OCI-LY7 (cell line): ENCODE results near the gene B3GNT2. TPM values are rescaled to one million over a fixed set of nuclear protein-coding genes. Genes with fewer than 3 reads are reported as not detected.

Experiments
- BruUV-seq: library from RNA; stranded (reverse); fragments of 400-500 nt; replicated peaks from 2 replicates; lab custom pipeline; 2021; lab: Mats Ljungman, UMichigan
- CTCF ChIA-PET: fragments of 300-600 bp; sonication (Branson Sonifier 250); formaldehyde crosslinking; loops from one replicate; lab custom pipeline; 2022; ENCODE audit warnings: antibody characterized with exemption; ENCODE audit not compliant: unreplicated experiment; lab: Charles Lee
- POLR2A ChIA-PET: fragments of 300-600 bp; sonication (Branson Sonifier 250); formaldehyde crosslinking; loops from one replicate; lab custom pipeline; 2022; ENCODE audit warnings: antibody characterized with exemption; lab: Charles Lee
- DNase-seq: peaks from one replicate; pipeline ENCODE4 v3.0.0-alpha.2; 2015; ENCODE audit warnings: low spot score
- H2AFZ ChIP-seq: fragments of 200-600 bp; sonication (generic), shearing (Covaris generic); 2 replicates; pipeline ENCODE4 v1.6.1; 2014; ENCODE audit warnings: mild to moderate bottlenecking, antibody characterized with exemption, low read length, moderate library complexity
- H3K27ac ChIP-seq: fragments of 200-600 bp; sonication (generic); 2 replicates; pipeline ENCODE4 v1.5.1; 2014; ENCODE audit warnings: mixed run types, low read depth, mild to moderate bottlenecking, moderate library complexity, low read length, inconsistent platforms; ENCODE audit not compliant: poor library complexity, severe bottlenecking
- H3K36me3 ChIP-seq: fragments of 200-600 bp; sonication (generic); 2 replicates; pipeline ENCODE4 v1.6.1; 2014; ENCODE audit warnings: mild to moderate bottlenecking, antibody characterized with exemption, low read length, moderate library complexity, mixed read lengths; ENCODE audit not compliant: insufficient read depth
- H3K4me1 ChIP-seq: fragments of 200-600 bp; sonication (generic); 2 replicates; pipeline ENCODE4 v1.5.1; 2014; ENCODE audit warnings: mild to moderate bottlenecking, low read length; ENCODE audit not compliant: insufficient read depth, poor library complexity, severe bottlenecking
- H3K4me2 ChIP-seq: fragments of 200-600 bp; sonication (generic); 2 replicates; pipeline ENCODE4 v1.6.1; 2014; ENCODE audit warnings: mild to moderate bottlenecking, low read length
- H3K4me3 ChIP-seq: fragments of 200-600 bp; sonication (generic); 2 replicates; pipeline ENCODE4 v1.5.1; 2014; ENCODE audit warnings: mild to moderate bottlenecking, low read depth, low read length; ENCODE audit not compliant: poor library complexity, severe bottlenecking
- H3K79me2 ChIP-seq: fragments of 200-600 bp; sonication (generic); 2 replicates; pipeline ENCODE4 v1.6.1; 2016; ENCODE audit warnings: low read depth, mild to moderate bottlenecking, low read length, moderate library complexity, mixed read lengths; ENCODE audit not compliant: insufficient read depth
- H3K9me2 ChIP-seq: fragments of 200-600 bp; sonication (generic); 2 replicates; pipeline ENCODE4 v1.6.1; 2016; ENCODE audit warnings: mild to moderate bottlenecking, low read length, mixed read lengths; ENCODE audit not compliant: insufficient read depth
- H3K9me3 ChIP-seq: fragments of 200-600 bp; sonication (generic); 2 replicates; pipeline ENCODE4 v1.6.1; 2014; ENCODE audit warnings: mild to moderate bottlenecking, mixed run types, low read length, mixed read lengths
- H4K20me1 ChIP-seq: fragments of 200-600 bp; sonication (generic); 2 replicates; pipeline ENCODE4 v1.6.1; 2014; ENCODE audit warnings: mild to moderate bottlenecking, antibody characterized with exemption, low read length, moderate library complexity, mixed read lengths; ENCODE audit not compliant: insufficient read depth
- EZH2phosphoT487 ChIP-seq: fragments of 200-600 bp; sonication (generic); IDR thresholded peaks from 2 replicates; pipeline ENCODE4 v1.6.1; 2018; ENCODE audit warnings: low read depth, borderline replicate concordance, mild to moderate bottlenecking, mixed run types, antibody characterized with exemption, low read length, moderate library complexity, mixed read lengths
- intact Hi-C: fragments of 100-400 bp; cut with micrococcal nuclease; formaldehyde crosslinking; loops from one replicate; pipeline ENCODE4 v1.10.0; 2022; ENCODE audit not compliant: unreplicated experiment
- total RNA-seq, 2 experiments: library from RNA; depleted of rRNA in 1 of 2; stranded (reverse); fragments of >200 nt in 1 of 2; shearing (Covaris generic) in 1 of 2; gene quantifications; 2 replicates each; pipeline ENCODE4 v1.2.3, GENCODE V29; 2014 to 2022
- TF ChIP-seq, protein P1 (sequence below): fragments of 200-600 bp; sonication (generic); conservative IDR thresholded peaks from 2 replicates; pipeline ENCODE4 v1.5.1; 2014; ENCODE audit warnings: mild to moderate bottlenecking, antibody characterized with exemption, low read length, moderate library complexity, mixed read lengths

B3GNT2 gene
- total RNA-seq, 2 experiments from 2014 or later = 51.1 to 65.8 TPM

DNA sequence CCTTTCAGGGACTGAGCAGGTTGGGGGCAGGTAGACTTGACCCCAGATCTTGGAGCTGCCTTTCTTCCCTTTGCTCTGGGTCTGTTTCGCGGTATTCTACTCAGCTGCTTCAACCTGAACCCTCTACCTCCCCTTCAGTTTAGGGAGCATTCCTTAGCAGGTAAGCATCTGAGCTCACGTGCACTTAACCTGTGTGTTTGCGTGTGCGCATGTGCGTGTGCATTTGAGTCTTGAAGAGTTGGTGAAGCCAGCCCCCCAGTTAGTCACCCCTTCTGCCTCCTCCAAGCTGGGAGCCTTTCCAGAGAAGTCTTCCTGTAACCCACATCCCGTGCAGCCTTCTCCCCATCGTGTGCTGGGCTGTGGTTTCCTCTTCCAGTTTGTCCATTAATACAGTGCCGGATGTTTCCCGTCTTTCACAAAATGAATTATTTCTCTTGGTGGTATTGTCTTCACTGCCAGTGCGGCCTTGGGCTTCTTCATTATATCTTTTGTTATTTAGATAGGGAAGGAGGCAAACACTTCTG, 33.2 kb downstream of the B3GNT2 start:
- Histone ChIP-seq H3K4me2 (no peak overlapping the region), H3K79me2 (peaks cover 26% of the 10 kb centered on the region), H4K20me1 (no peaks in the 10 kb centered on the region; the same call in 1 of the 2 replicates)

DNA sequence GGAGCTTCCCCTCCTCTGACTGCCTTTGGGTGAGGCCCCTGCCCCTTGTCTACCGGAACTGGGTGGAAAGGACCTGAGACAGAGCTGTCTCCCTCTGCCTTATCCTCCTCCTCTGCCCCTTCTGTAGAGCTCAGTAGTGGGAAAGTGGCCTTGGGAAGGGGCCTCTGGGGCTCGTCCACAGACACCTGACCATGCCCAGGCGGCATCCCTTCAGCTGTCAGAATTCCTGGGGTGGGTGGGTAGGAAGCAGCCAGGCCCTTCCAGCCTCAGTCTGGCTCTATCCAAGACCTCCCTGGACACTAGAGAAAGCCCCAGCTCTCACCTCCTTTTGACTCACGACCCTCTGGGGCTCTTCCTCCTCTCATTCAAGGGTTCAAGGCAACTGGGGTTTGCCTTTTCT, 35.6 kb downstream of the B3GNT2 start:
- no peak for DNase-seq
- no peak overlapping the region for H2AFZ ChIP-seq
- no peak overlapping the region for H3K27ac ChIP-seq
- no peak overlapping the region for H3K4me3 ChIP-seq
- ChIA-PET CTCF (no interaction called here), POLR2A (interaction anchor here (0.7 kb wide), 1 partner anchor 20 kb away, joined by 3 read pairs; no protein-coding TSS in a partner anchor)
- intact Hi-C loops = no loop called here
- no peak overlapping the region for H3K4me2 ChIP-seq
- no TSS peak for BruUV-seq
- H3K9me3 ChIP-seq = no peaks in the 10 kb centered on the region
- H3K4me1 ChIP-seq = peaks cover 22% of the 10 kb centered on the region
- TF ChIP-seq, protein P1, sequence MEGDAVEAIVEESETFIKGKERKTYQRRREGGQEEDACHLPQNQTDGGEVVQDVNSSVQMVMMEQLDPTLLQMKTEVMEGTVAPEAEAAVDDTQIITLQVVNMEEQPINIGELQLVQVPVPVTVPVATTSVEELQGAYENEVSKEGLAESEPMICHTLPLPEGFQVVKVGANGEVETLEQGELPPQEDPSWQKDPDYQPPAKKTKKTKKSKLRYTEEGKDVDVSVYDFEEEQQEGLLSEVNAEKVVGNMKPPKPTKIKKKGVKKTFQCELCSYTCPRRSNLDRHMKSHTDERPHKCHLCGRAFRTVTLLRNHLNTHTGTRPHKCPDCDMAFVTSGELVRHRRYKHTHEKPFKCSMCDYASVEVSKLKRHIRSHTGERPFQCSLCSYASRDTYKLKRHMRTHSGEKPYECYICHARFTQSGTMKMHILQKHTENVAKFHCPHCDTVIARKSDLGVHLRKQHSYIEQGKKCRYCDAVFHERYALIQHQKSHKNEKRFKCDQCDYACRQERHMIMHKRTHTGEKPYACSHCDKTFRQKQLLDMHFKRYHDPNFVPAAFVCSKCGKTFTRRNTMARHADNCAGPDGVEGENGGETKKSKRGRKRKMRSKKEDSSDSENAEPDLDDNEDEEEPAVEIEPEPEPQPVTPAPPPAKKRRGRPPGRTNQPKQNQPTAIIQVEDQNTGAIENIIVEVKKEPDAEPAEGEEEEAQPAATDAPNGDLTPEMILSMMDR = no peak
- no peaks in the 10 kb centered on the region for H3K9me2 ChIP-seq
- no peaks in the 10 kb centered on the region for H4K20me1 ChIP-seq
- peaks cover 2% of the 10 kb centered on the region; the same call in 1 of the 2 replicates for H3K79me2 ChIP-seq
- H3K36me3 ChIP-seq = peaks cover 19% of the 10 kb centered on the region

More for the DNA sequence above, 33.2 kb downstream of the B3GNT2 start:
- Histone ChIP-seq H3K9me3 (no peaks in the 10 kb centered on the region), H3K9me2 (no peaks in the 10 kb centered on the region), H2AFZ (no peak overlapping the region), H3K4me1 (peaks cover 38% of the 10 kb centered on the region), H3K36me3 (peaks cover 42% of the 10 kb centered on the region), H3K27ac (no peak overlapping the region), H3K4me3 (no peak overlapping the region)
- BruUV-seq = no TSS peak
- POLR2A ChIA-PET = no interaction called here
- CTCF ChIA-PET = no interaction called here
- TF ChIP-seq, protein P1 = no peak
- no peak for TF ChIP-seq EZH2phosphoT487
- intact Hi-C loops = no loop called here
- no peak for DNase-seq
